Middle frontal gyrus (tissue), 1 donor: ENCODE data around the gene TFDP2.
"Not testable (repeated sequence)": the region's sequence is repeated elsewhere in the genome, so short reads cannot be mapped to it uniquely, and the experiment has no call there.

Experiments used
- DNase-seq: peaks from one replicate; pipeline ENCODE4 v3.0.0-alpha.2; 2015; ENCODE audit warnings: low spot score; ENCODE audit errors: extremely low spot score

TFDP2 gene

DNA sequence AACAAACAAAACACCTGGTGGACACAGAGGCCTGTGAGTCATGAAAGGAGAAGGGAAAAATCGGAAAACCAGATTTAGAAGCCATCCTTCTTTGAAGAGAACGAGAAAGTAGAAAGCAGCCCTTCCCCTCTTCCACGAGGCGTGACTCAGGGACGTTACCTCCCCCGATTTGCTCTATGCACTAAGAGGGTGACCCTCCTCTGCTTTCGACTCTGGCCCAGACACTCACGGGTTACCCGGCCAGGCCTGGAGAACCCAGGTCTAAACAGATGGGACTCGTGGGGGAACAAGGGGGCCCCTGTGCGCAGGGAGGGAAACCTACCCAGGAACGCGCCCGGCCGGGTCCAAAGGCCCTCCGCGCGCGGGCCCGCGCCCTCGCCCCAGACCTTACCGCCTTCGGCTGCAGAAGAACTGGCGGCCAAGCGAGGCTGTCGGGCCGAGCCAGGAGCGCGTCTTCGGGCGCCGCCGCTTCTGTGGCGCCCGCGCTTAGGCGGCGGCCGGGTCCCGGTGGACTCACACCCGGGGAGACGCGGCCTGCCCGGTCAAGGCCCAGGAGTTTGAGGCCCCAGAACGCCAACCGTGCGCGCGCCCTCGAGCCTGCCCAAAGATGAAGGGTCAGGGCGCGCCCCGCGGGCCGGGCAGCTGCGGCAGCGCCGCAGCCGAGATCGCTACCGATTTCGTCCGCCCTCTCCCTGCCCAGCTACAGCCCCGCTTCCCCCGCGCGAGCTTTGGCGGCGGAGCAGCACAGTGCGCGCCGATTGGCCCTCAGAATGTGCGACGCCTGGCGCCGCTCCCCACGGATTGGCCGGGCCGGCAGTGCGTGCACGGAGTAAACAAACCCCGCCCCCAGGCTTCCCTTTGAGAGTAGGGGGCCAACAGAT lies at the start of gene TFDP2:
Gene TFDP2, minus strand, starts transcription at position 753 of the 881 bp plus-strand sequence. CDS start 47,795 bp downstream, outside the sequence.
- DNase-seq: peak; percentile 86

- DNase-seq: no peak
Observed at GRCh38 chr3:142188846-142189245, 39.5 kb upstream of the TFDP2 start.

- DNase-seq: no peak
Observed at GRCh38 chr3:142180761-142181362, 31.5 kb upstream of the TFDP2 start.

DNA sequence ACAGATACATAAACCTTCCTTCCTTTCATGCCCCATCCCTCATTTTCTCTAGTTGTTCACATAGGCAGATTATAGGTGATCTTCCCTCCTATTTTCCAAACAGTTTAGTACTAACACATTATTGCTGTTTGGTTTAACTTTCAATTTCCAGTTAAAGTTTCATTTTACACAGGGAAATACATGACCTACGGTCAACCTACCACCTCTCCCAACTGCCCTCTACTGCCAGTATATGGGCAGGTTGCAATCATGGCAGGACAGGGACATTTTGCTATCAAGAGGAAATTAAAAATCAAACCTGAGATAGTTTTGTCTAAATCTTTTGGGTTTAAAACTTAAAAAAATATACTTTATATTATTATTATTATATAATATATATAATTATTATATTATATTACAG lies 26.1 kb upstream of the TFDP2 start:
- no peak for DNase-seq

DNA sequence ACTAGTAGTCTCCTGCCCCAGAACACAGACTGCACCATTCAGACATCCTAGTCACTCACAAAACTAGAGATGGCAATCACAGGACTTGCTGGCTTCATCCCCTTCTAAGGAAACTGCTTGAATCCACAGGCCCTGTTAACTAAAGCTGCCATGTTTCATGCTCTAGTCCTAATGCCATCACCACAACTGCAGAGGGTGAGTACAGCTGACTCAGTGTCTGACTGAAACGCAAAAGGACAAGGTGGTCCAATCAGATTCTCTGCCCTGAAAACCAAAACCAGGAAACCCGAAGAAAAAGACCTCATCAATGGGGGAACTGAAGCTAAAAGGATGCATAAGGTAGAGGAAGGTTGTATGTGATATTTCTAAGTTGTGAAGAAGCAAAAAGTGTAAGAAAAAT lies 25.2 kb upstream of the TFDP2 start:
- DNase-seq: no peak

GRCh38 chr3:142168514-142168913 lies 19.2 kb upstream of the TFDP2 start:
- DNase-seq: no peak

- no peak for DNase-seq
Observed at GRCh38 chr3:142165194-142165593, 15.8 kb upstream of the TFDP2 start.

GRCh38 chr3:142159083-142159740 lies 9.9 kb upstream of the TFDP2 start:
- no peak for DNase-seq

DNA sequence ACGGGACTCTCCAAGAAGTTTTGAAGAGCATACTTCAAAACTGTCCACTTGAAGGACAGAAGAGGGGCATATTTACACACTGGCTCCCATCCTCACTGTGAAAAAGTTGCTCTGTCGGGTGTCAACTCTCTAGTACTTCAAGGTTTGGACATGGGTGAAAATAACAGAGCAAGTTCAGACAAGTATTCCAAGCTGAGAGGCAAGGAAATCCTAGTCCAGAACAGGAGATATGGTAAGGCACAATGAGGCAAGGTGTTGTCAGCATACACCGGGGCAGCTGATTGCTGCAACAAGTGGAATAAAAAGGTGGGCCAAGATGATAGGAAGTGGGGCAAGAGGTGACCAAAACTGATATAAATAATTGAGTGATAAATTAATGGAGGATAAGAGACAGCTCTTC lies 4.8 kb upstream of the TFDP2 start:
- no peak for DNase-seq

- no peak for DNase-seq
Observed at GRCh38 chr3:142152384-142152783, 3.0 kb upstream of the TFDP2 start.

DNA sequence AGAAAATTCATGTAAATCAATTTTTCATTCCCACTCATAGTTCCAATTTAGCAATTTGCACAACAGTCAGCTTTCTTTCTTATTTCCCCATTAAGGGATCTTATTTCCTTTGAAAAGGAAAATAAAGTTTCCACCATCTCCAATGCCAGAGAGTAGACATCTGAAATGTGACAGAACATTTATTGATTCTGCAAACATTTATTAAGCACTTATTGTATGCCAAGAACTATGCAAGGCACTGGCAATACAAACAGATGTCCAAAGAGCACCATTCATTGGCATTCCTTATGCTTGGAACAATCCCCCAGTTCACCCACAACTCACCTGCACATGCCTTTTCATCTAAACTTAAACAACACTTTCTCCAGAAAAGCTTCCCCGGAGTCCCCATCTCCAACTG lies 2.5 kb upstream of the TFDP2 start:
- no peak for DNase-seq

DNA sequence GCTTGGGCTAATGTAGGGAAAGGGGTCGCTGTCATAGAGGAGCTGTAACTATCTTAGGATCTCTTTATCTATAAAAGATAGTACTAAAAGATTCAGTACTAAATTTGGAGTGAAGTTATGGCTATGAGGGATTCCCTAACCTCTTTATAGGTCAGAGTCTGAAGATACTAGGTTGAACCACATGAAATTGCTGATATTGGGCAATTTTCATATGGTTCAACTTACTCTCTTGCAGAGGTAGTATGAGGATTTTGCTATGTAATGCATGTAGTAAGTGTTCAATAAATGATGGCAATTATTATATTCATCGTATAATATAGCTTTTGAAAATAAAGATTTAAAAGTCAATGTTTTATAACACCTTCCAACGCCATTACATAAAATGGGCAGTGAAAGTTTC lies 1.9 kb upstream of the TFDP2 start:
- DNase-seq: no peak

- DNase-seq: no peak
Observed at GRCh38 chr3:142150271-142150670, 927 bp upstream of the TFDP2 start.

GRCh38 chr3:142149673-142149992 lies 289 bp upstream of the TFDP2 start:
- DNase-seq: no peak

GRCh38 chr3:142148044-142148791 lies 1.1 kb downstream of the TFDP2 start:
- no peak for DNase-seq

DNA sequence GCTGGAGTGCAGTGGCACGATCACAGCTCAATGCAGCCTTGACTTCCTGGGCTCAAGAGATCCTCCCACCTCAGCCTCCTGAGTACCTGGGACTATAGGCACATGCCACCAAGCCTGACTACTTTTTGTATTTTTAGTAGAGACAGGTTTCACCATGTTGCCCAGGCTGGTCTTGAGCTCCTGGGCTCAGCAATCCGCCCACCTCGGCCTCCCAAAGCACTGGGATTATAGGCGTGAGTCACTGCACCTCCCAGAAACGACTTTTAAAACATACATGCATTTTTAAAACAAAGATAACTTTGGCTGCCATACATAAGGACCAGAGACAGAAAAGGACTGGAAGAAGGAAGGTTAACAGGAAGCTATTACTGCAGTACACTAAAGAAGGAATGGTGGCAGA lies 4.8 kb downstream of the TFDP2 start:
- DNase-seq: not testable (repeated sequence)

DNA sequence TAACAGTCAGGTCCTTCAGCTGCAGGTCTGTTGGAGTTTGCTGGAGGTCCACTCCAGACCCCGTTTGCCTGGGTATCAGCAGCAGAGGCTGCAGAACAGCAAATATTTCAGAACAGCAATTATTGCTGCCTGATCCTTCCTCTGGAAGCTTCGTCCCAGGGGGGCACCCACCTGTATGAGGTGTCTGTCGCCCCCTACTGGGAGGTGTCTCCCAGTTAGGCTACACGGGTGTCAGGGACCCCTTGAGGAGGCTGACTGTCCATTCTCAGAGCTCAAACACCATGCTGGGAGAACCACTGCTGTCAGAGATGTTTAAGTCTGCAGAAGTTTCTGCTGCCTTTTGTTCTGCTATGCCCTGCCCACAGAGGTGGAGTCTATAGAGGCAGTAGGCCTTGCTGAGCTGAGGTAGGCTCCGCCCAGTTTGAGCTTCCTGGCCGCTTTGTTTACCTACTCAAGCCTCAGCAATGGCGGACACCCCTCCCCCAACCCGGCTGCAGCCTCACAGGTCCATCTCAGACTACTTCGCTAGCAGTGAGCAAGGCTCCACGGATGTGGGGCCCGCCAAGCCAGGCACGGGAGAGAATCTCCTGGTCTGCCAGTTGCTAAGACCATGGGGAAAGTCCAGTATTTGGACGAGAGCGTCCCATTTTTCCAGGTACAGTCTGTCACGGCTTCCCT lies 8.6 kb downstream of the TFDP2 start:
- not testable (repeated sequence) for DNase-seq

DNA sequence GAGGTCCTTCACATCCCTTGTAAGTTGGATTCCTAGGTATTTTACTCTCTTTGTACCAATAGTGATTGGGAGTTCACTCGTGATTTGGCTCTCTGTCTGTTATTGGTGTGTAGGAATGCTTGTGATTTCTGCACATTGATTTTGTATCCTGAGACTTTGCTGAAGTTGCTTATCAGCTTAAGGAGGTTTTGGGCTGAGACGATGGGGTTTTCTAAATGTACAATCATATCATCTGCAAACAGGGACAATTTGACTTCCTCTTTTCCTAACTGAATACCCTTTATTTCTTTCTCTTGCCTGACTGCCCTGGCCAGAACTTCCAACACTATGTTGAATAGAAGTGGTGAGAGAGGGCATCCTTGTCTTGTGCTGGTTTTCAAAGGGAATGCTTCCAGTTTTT lies 12.3 kb downstream of the TFDP2 start:
- DNase-seq: not testable (repeated sequence)

- no peak for DNase-seq
Observed at GRCh38 chr3:142134799-142135325, 14.5 kb downstream of the TFDP2 start.

DNA sequence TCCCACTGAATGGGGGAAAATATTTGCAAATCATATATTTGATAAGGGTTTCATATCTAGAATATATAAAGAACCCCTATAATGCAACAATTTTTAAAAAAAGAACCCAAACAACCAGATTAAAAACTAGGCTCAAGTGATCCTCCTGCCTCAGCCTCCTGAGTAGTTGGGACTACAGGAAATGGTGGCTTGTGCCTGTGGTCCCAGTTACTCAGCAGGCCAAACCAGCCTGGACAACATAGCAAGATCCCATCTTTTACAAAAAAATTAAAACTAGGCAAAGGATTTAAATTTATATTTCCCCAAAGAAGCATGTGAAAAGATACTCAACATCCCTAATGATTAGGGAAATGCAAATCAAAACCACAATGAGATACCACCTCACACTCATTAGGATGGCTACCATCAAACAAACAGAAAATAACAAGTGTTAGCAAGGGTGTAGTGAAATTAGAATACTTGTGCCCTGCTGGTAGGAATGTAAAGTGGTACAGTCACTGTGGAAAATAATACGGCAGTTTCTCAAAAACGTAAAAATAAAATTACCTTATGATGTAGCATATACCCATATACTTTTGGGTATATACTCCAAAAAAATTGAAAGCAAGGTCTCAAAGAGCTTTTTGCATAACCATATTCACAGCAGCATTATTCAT lies 19.7 kb downstream of the TFDP2 start:
- no peak for DNase-seq
